ENCODE data around the gene PCNX2.
"Not testable (repeated sequence)": the region's sequence is repeated elsewhere in the genome, so short reads cannot be mapped to it uniquely, and the experiment has no call there.

The PCNX2 gene

GRCh38 chr1:233140974-233141373 lies 154.6 kb downstream of the PCNX2 start:
- no peak for DNase-seq

GRCh38 chr1:233140499-233140898 lies 155.0 kb downstream of the PCNX2 start:
- no peak for DNase-seq

GRCh38 chr1:233138788-233139585 lies 156.5 kb downstream of the PCNX2 start:
- DNase-seq: no peak

- no peak for DNase-seq
Observed at GRCh38 chr1:233135833-233136232, 159.7 kb downstream of the PCNX2 start.

- DNase-seq: no peak
Observed at GRCh38 chr1:233132445-233132844, 163.1 kb downstream of the PCNX2 start.

GRCh38 chr1:233129031-233129430 lies 166.5 kb downstream of the PCNX2 start:
- DNase-seq: not testable (repeated sequence)

GRCh38 chr1:233127157-233127556 lies 168.4 kb downstream of the PCNX2 start:
- DNase-seq: no peak

GRCh38 chr1:233122779-233123178 lies 172.7 kb downstream of the PCNX2 start:
- DNase-seq: no peak

- no peak for DNase-seq
Observed at GRCh38 chr1:233121947-233122559, 173.5 kb downstream of the PCNX2 start.

- no peak for DNase-seq
Observed at GRCh38 chr1:233114860-233115259, 180.7 kb downstream of the PCNX2 start.

- DNase-seq: no peak
Observed at GRCh38 chr1:233114159-233114558, 181.4 kb downstream of the PCNX2 start.

- no peak for DNase-seq
Observed at GRCh38 chr1:233113009-233113879, 182.3 kb downstream of the PCNX2 start.

- no peak for DNase-seq
Observed at GRCh38 chr1:233112186-233113008, 183.1 kb downstream of the PCNX2 start.

- DNase-seq: no peak
Observed at GRCh38 chr1:233111731-233112130, 183.8 kb downstream of the PCNX2 start.

GRCh38 chr1:233109096-233109495 lies 186.4 kb downstream of the PCNX2 start:
- DNase-seq: no peak

- not testable (repeated sequence) for DNase-seq
Observed at GRCh38 chr1:233107716-233108130, 187.8 kb downstream of the PCNX2 start.

GRCh38 chr1:233107130-233107660 lies 188.3 kb downstream of the PCNX2 start:
- DNase-seq: no peak

- no peak for DNase-seq
Observed at GRCh38 chr1:233105225-233105624, 190.3 kb downstream of the PCNX2 start.

GRCh38 chr1:233102341-233102740 lies 193.2 kb downstream of the PCNX2 start:
- DNase-seq: no peak

GRCh38 chr1:233097959-233098580 lies 197.5 kb downstream of the PCNX2 start:
- DNase-seq: no peak

GRCh38 chr1:233097546-233097945 lies 198.0 kb downstream of the PCNX2 start:
- no peak for DNase-seq

- DNase-seq: no peak
Observed at GRCh38 chr1:233094691-233095090, 200.8 kb downstream of the PCNX2 start.
